GM18858 (cell line): ENCODE measurements around the gene FRMD4B.
A peak's percentile ranks its signal among the peaks of the same experiment; 100 is the strongest.

ENCODE experiments used
- ATAC-seq: cut with Tn5 transposase; IDR thresholded peaks from one replicate; pipeline ENCODE4 v1.9.1; 2021; ENCODE audit not compliant: unreplicated experiment

FRMD4B gene

GRCh38 chr3:69385723-69386555 lies at the start of gene FRMD4B:
FRMD4B (minus strand) TSS chr3:69386088; CDS start chr3:69385989, 99 bp downstream.
- ATAC-seq, result no peak

GRCh38 chr3:69433969-69434325 lies 48.1 kb upstream of the FRMD4B start:
- ATAC-seq, result no peak

GRCh38 chr3:69433121-69433968 lies 47.5 kb upstream of the FRMD4B start:
- ATAC-seq, result no peak

GRCh38 chr3:69428657-69429255 lies 42.9 kb upstream of the FRMD4B start:
- no peak for ATAC-seq

GRCh38 chr3:69426967-69427304 lies 41.0 kb upstream of the FRMD4B start:
- ATAC-seq, result no peak

GRCh38 chr3:69426291-69426966 lies 40.5 kb upstream of the FRMD4B start:
- ATAC-seq, result no peak

- peak; percentile 73 for ATAC-seq
Measured at GRCh38 chr3:69425249-69425648, 39.4 kb upstream of the FRMD4B start.

- ATAC-seq, result no peak
Measured at GRCh38 chr3:69423463-69424155, 37.7 kb upstream of the FRMD4B start.

- ATAC-seq, result no peak
Measured at GRCh38 chr3:69422751-69423150, 36.9 kb upstream of the FRMD4B start.

- no peak for ATAC-seq
Measured at GRCh38 chr3:69420781-69421520, 35.1 kb upstream of the FRMD4B start.

- ATAC-seq, result no peak
Measured at GRCh38 chr3:69419276-69419675, 33.4 kb upstream of the FRMD4B start.

GRCh38 chr3:69417541-69418078 lies 31.7 kb upstream of the FRMD4B start:
- ATAC-seq, result no peak

- no peak for ATAC-seq
Measured at GRCh38 chr3:69413551-69414207, 27.8 kb upstream of the FRMD4B start.

- no peak for ATAC-seq
Measured at GRCh38 chr3:69411346-69411745, 25.5 kb upstream of the FRMD4B start.

GRCh38 chr3:69410301-69410700 lies 24.4 kb upstream of the FRMD4B start:
- peak; percentile 99 for ATAC-seq

- no peak for ATAC-seq
Measured at GRCh38 chr3:69409831-69410230, 23.9 kb upstream of the FRMD4B start.

GRCh38 chr3:69409011-69409410 lies 23.1 kb upstream of the FRMD4B start:
- no peak for ATAC-seq

GRCh38 chr3:69408542-69408941 lies 22.7 kb upstream of the FRMD4B start:
- no peak for ATAC-seq

- ATAC-seq, result no peak
Measured at GRCh38 chr3:69407908-69408307, 22.0 kb upstream of the FRMD4B start.
